IMR-90 (cell line): ENCODE data around the gene PHGDH. TPM values are rescaled to one million over a fixed set of nuclear protein-coding genes. Genes with fewer than 3 reads are reported as not detected.

ENCODE experiments used
- ATAC-seq: fragments of 200-7000 bp; cut with Tn5 transposase; 2 replicates; pipeline ENCODE4 v1.9.1; 2020; ENCODE audit warnings: low read depth, mild to moderate bottlenecking, moderate library complexity
- BruUV-seq: library from RNA; stranded (reverse); fragments of 400-500 nt; replicated peaks from 2 replicates; lab custom pipeline; 2021; lab: Mats Ljungman, UMichigan
- CTCF ChIA-PET: fragments of 300-600 bp; formaldehyde crosslinking; extraction: SDS; loops from one replicate; lab custom pipeline; 2021; ENCODE audit warnings: antibody characterized with exemption; lab: Yijun Ruan, JAX
- POLR2A ChIA-PET: fragments of 300-600 bp; sonication (Branson Sonifier 250); formaldehyde crosslinking; loops from one replicate; lab custom pipeline; 2022; ENCODE audit warnings: antibody characterized with exemption; ENCODE audit not compliant: unreplicated experiment; lab: Charles Lee
- DNase-seq: peaks from one replicate; pipeline ENCODE4 v3.0.0; 2013
- H2AFZ ChIP-seq: replicated peaks from 2 replicates; pipeline ENCODE3; 2013; ENCODE audit warnings: low read length, mild to moderate bottlenecking; ENCODE audit not compliant: poor library complexity
- H2AK5ac ChIP-seq: 2 replicates; pipeline ENCODE4 v1.6.1; 2013; ENCODE audit warnings: low read depth, low read length, inconsistent platforms
- H2AK9ac ChIP-seq: replicated peaks from 2 replicates; pipeline ENCODE3; 2013; ENCODE audit warnings: mild to moderate bottlenecking, low read depth, low read length, moderate library complexity; ENCODE audit not compliant: poor library complexity
- H2BK120ac ChIP-seq: 2 replicates; pipeline ENCODE4 v1.6.1; 2013; ENCODE audit warnings: low read depth, low read length, inconsistent platforms
- H2BK15ac ChIP-seq: 3 replicates; pipeline ENCODE4 v1.6.1; 2013; ENCODE audit warnings: low read depth, low read length, inconsistent platforms
- H2BK20ac ChIP-seq: 2 replicates; pipeline ENCODE4 v1.6.1; 2013; ENCODE audit warnings: low read depth, mild to moderate bottlenecking, inconsistent platforms, low read length, moderate library complexity
- H2BK5ac ChIP-seq: 2 replicates; pipeline ENCODE4 v1.6.1; 2013; ENCODE audit warnings: mild to moderate bottlenecking, low read depth, low read length, inconsistent platforms; ENCODE audit not compliant: poor library complexity, severe bottlenecking
- H3K14ac ChIP-seq: replicated peaks from 2 replicates; pipeline ENCODE4 v1.6.1; 2013; ENCODE audit warnings: low read depth, low read length, inconsistent platforms
- H3K18ac ChIP-seq: 2 replicates; pipeline ENCODE4 v1.6.1; 2013; ENCODE audit warnings: low read depth, low read length, control low read depth
- H3K23ac ChIP-seq: 2 replicates; pipeline ENCODE4 v1.6.1; 2013; ENCODE audit warnings: low read depth, low read length, inconsistent platforms
- H3K27ac ChIP-seq: 2 replicates; pipeline ENCODE4 v1.5.1; 2013; ENCODE audit warnings: mild to moderate bottlenecking, control low read depth, low read length; ENCODE audit not compliant: insufficient read depth
- H3K27me3 ChIP-seq: 2 replicates; pipeline ENCODE4 v1.6.1; 2013; ENCODE audit warnings: low read length; ENCODE audit not compliant: control insufficient read depth, insufficient read depth
- H3K36me3 ChIP-seq: 2 replicates; pipeline ENCODE4 v1.6.1; 2013; ENCODE audit warnings: low read length, mixed read lengths; ENCODE audit not compliant: control insufficient read depth, insufficient read depth
- H3K4ac ChIP-seq: 2 replicates; pipeline ENCODE4 v1.6.1; 2013; ENCODE audit warnings: low read depth, low read length, inconsistent platforms
- H3K4me1 ChIP-seq: 2 replicates; pipeline ENCODE4 v1.6.1; 2013; ENCODE audit warnings: low read length, mixed read lengths; ENCODE audit not compliant: control insufficient read depth, insufficient read depth
- H3K4me2 ChIP-seq: 2 replicates; pipeline ENCODE4 v1.6.1; 2013; ENCODE audit warnings: low read depth, mild to moderate bottlenecking, control low read depth, low read length, moderate library complexity
- H3K4me3 ChIP-seq: 2 replicates; pipeline ENCODE4 v1.5.1; 2013; ENCODE audit warnings: low read depth, mild to moderate bottlenecking, control low read depth, low read length, moderate library complexity; ENCODE audit not compliant: insufficient read depth
- H3K56ac ChIP-seq: 2 replicates; pipeline ENCODE4 v1.6.1; 2013; ENCODE audit warnings: low read length, inconsistent platforms; ENCODE audit not compliant: insufficient read depth; ENCODE audit errors: extremely low read depth
- H3K79me1 ChIP-seq, 2 experiments: 2 replicates each; pipeline ENCODE4 v1.6.1; 2013; ENCODE audit warnings: low read length in 2 of 2, inconsistent platforms in 1 of 2, low read depth in 1 of 2
- H3K9ac ChIP-seq: 2 replicates; pipeline ENCODE4 v1.6.1; 2013; ENCODE audit warnings: low read depth, low read length, control low read depth
- H3K9me1 ChIP-seq: 2 replicates; pipeline ENCODE4 v1.6.1; 2013; ENCODE audit warnings: low read length, inconsistent platforms; ENCODE audit not compliant: insufficient read depth
- H3K9me3 ChIP-seq: 2 replicates; pipeline ENCODE4 v1.6.1; 2013; ENCODE audit warnings: low read length; ENCODE audit not compliant: control insufficient read depth, insufficient read depth
- H4K20me1 ChIP-seq: 2 replicates; pipeline ENCODE4 v1.6.1; 2013; ENCODE audit warnings: low read length, inconsistent platforms; ENCODE audit not compliant: insufficient read depth
- H4K5ac ChIP-seq: 2 replicates; pipeline ENCODE4 v1.6.1; 2013; ENCODE audit warnings: mild to moderate bottlenecking, low read depth, low read length, control low read depth
- H4K8ac ChIP-seq, 2 experiments: 2 replicates each; pipeline ENCODE4 v1.6.1; 2013; ENCODE audit warnings: low read depth in 2 of 2, low read length in 2 of 2, control low read depth in 1 of 2, inconsistent platforms in 1 of 2
- H4K91ac ChIP-seq: 2 replicates; pipeline ENCODE4 v1.6.1; 2013; ENCODE audit warnings: low read depth, low read length, inconsistent platforms; ENCODE audit not compliant: insufficient read depth
- CEBPB ChIP-seq: IDR thresholded peaks from 2 replicates; pipeline ENCODE4 v1.6.1; 2012; ENCODE audit warnings: low read depth, low read length, improper control_type of control experiment
- CHD1 ChIP-seq: IDR thresholded peaks from 2 replicates; pipeline ENCODE4 v1.6.1; 2012; ENCODE audit warnings: low read depth, low read length, improper control_type of control experiment
- CTCF ChIP-seq: conservative IDR thresholded peaks from 2 replicates; pipeline ENCODE4 v1.5.1; 2012; ENCODE audit warnings: mild to moderate bottlenecking, low read depth, low read length, improper control_type of control experiment
- ELK1 ChIP-seq: fragments of 150-350 bp; IDR thresholded peaks from 2 replicates; pipeline ENCODE4 v1.6.1; 2016; ENCODE audit warnings: low read depth, mild to moderate bottlenecking, low read length, moderate library complexity, borderline replicate concordance
- FOS ChIP-seq: fragments of 150-350 bp; IDR thresholded peaks from 2 replicates; pipeline ENCODE4 v1.6.1; 2016; ENCODE audit warnings: low read depth, low read length
- MAFK ChIP-seq: IDR thresholded peaks from 2 replicates; pipeline ENCODE4 v1.6.1; 2012; ENCODE audit warnings: low read depth, low read length, improper control_type of control experiment
- POLR2A ChIP-seq: IDR thresholded peaks from 2 replicates; pipeline ENCODE4 v1.6.1; 2012; ENCODE audit warnings: mild to moderate bottlenecking, low read depth, low read length
- RAD21 ChIP-seq: IDR thresholded peaks from 2 replicates; pipeline ENCODE4 v1.6.1; 2012; ENCODE audit warnings: low read length, improper control_type of control experiment
- RCOR1 ChIP-seq: IDR thresholded peaks from 2 replicates; pipeline ENCODE4 v1.6.1; 2012; ENCODE audit warnings: mild to moderate bottlenecking, low read length, improper control_type of control experiment; ENCODE audit not compliant: insufficient replicate concordance
- RFX5 ChIP-seq: IDR thresholded peaks from 2 replicates; pipeline ENCODE4 v1.8.0; 2012; ENCODE audit warnings: low read depth, mild to moderate bottlenecking, low read length, moderate library complexity
- SMC3 ChIP-seq: fragments of 150-350 bp; IDR thresholded peaks from 2 replicates; pipeline ENCODE4 v1.6.1; 2016; ENCODE audit warnings: low read depth, mild to moderate bottlenecking, antibody characterized with exemption, low read length, moderate library complexity
- USF2 ChIP-seq: fragments of 150-350 bp; IDR thresholded peaks from 2 replicates; pipeline ENCODE4 v1.6.1; 2017; ENCODE audit warnings: mild to moderate bottlenecking, antibody characterized with exemption, low read length, low read depth
- WGBS, 2 experiments: methylation state at CpG; one replicate each; pipeline versions ENCODE4 v1.1.5 to v1.1.7; 2013; ENCODE audit warnings: missing lambda C conversion rate in 2 of 2; ENCODE audit not compliant: insufficient read length in 1 of 2; ENCODE audit errors: extremely low coverage in 2 of 2; 5-methylcytosine and 5-hydroxymethylcytosine counted together
- dilution Hi-C: fragments of 300-500 bp; cut with HindIII; formaldehyde crosslinking; loops from one replicate; pipeline ENCODE4 v1.14.3; 2018; ENCODE audit warnings: low sequenced_read_pairs; ENCODE audit not compliant: unreplicated experiment
- in situ Hi-C: fragments of 300-500 bp; cut with MboI; formaldehyde crosslinking; loops from 3 replicates; pipeline ENCODE4 v1.14.3; 2019; ENCODE audit warnings: low sequenced_read_pairs, inconsistent platforms, mixed read lengths
- intact Hi-C: fragments of 100-400 bp; cut with micrococcal nuclease; formaldehyde crosslinking; loops from 2 replicates; pipeline ENCODE4 v1.10.0; 2022
- polyA plus RNA-seq, 3 experiments: library from polyadenylated mRNA; depleted of rRNA; stranded (reverse); fragments of >200 nt; gene quantifications; 2 replicates each; pipeline ENCODE4 v1.2.3, GENCODE V29; 2012; ENCODE audit warnings: low replicate concordance in 1 of 3
- total RNA-seq: library from RNA; depleted of rRNA; stranded (reverse); fragments of >200 nt; gene quantifications from 2 replicates; pipeline ENCODE4 v1.2.3, GENCODE V29; 2012

Gene PHGDH
- total and polyA plus RNA-seq, 2 of the 4 experiments (the other 2 are of a cell fraction): 87.9 to 331 TPM

GRCh38 chr1:119767486-119767885 is 55.8 kb downstream of the PHGDH start:
- in situ Hi-C loops: no loop called here
- H4K5ac ChIP-seq: no peak overlapping the region
- no peak overlapping the region for H2AK5ac ChIP-seq
- H3K79me1 ChIP-seq: no peaks in the 10 kb centered on the region
- H2BK5ac ChIP-seq: no peak overlapping the region
- no peak overlapping the region for H3K18ac ChIP-seq
- H2BK120ac ChIP-seq: no peak overlapping the region
- no peak overlapping the region for H3K27ac ChIP-seq
- intact Hi-C loops: no loop called here
- WGBS, 2 experiments: 27% methylated on average over 2 of the region's 2 CpGs; no CpG with 5 or more reads in 1 of the 2 experiments
- H3K14ac ChIP-seq: no peak overlapping the region
- H2BK15ac ChIP-seq: no peak overlapping the region
- peaks cover 21% of the 10 kb centered on the region for H3K27me3 ChIP-seq
- peaks cover 2% of the 10 kb centered on the region; the same call in 1 of the 2 replicates for H3K4me1 ChIP-seq
- H2BK20ac ChIP-seq: no peak overlapping the region
- H3K4me3 ChIP-seq: no peak overlapping the region
- ChIA-PET POLR2A (no interaction called here), CTCF (no interaction called here)
- TF ChIP-seq RAD21 (no peak), CEBPB (no peak), SMC3 (no peak), ELK1 (no peak), USF2 (no peak), POLR2A (no peak), RFX5 (no peak), RCOR1 (no peak), FOS (no peak), CHD1 (no peak), CTCF (no peak), MAFK (no peak)
- H4K8ac ChIP-seq: no peak overlapping the region
- no peak overlapping the region for H3K23ac ChIP-seq
- H4K20me1 ChIP-seq: no peaks in the 10 kb centered on the region
- H2AFZ ChIP-seq: no peak overlapping the region
- H4K91ac ChIP-seq: no peak overlapping the region
- no peak overlapping the region for H3K9ac ChIP-seq
- DNase-seq: no peak
- H3K36me3 ChIP-seq: no peaks in the 10 kb centered on the region
- H3K9me3 ChIP-seq: peaks cover 3% of the 10 kb centered on the region
- BruUV-seq: no TSS peak
- dilution Hi-C loops: no loop called here
- no peak for ATAC-seq
- no peaks in the 10 kb centered on the region for H3K9me1 ChIP-seq
- H2AK9ac ChIP-seq: no peak overlapping the region
- no peak overlapping the region for H3K4me2 ChIP-seq
- H3K56ac ChIP-seq: no peak overlapping the region
- H3K4ac ChIP-seq: no peak overlapping the region
